SH-SY5Y (cell line): ENCODE data around the gene IL4I1.

Source experiments
- GATA2 ChIP-seq: IDR thresholded peaks from 2 replicates; pipeline ENCODE4 v1.6.1; 2011; ENCODE audit warnings: mild to moderate bottlenecking, low read depth, low read length
- GATA3 ChIP-seq: IDR thresholded peaks from 2 replicates; pipeline ENCODE4 v1.6.1; 2011; ENCODE audit warnings: low read depth, mild to moderate bottlenecking, low read length, moderate library complexity

GRCh38 chr19:49860336-49861102 lies 36.2 kb downstream of the IL4I1 start:
- TF ChIP-seq GATA2 (no peak), GATA3 (no peak)
